ENCODE data around the gene TENM3.

GRCh38 chr4:182518421-182518820, 275.2 kb downstream of the TENM3 start:
- no peak for TF ChIP-seq CTCF (IDR thresholded peaks at IDR 0.05; ENCODE audit: borderline replicate concordance, extremely low read depth, low read length, poor library complexity, severe bottlenecking)
- no peak for TF ChIP-seq EZH2 (IDR thresholded peaks at IDR 0.05; ENCODE audit: borderline replicate concordance, low read depth, low read length, severe bottlenecking)
